H1 (cell line): ENCODE data around the gene MRTFB. TPM values are rescaled to one million over a fixed set of nuclear protein-coding genes. Genes with fewer than 3 reads are reported as not detected.

ENCODE experiments used
- CTCF ChIA-PET: fragments of 300-600 bp; sonication (Branson Sonifier 250); formaldehyde crosslinking; loops from one replicate; lab custom pipeline; 2021; ENCODE audit not compliant: partially characterized antibody; lab: Charles Lee
- POLR2A ChIA-PET: fragments of 300-600 bp; sonication (Branson Sonifier 250); formaldehyde crosslinking; loops from one replicate; lab custom pipeline; 2021; ENCODE audit warnings: inconsistent platforms; ENCODE audit not compliant: partially characterized antibody; lab: Charles Lee
- DNase-seq, 2 experiments: peaks; one replicate each; pipeline versions ENCODE4 v3.0.0 to v3.0.0-alpha.2; 2010 to 2022; ENCODE audit warnings: low spot score in 2 of 2, low read depth in 1 of 2, mixed read lengths in 1 of 2
- FAIRE-seq: peaks from 2 replicates; lab custom pipeline; 2011; peaks lifted over from hg19 to GRCh38; lab: Jason Lieb, UNC
- H2AFZ ChIP-seq: 2 replicates; pipeline ENCODE4 v1.8.1; 2012; ENCODE audit warnings: low read length, inconsistent platforms
- H2AK5ac ChIP-seq: 2 replicates; pipeline ENCODE4 v1.6.1; 2013; ENCODE audit warnings: low read depth, low read length
- H2BK120ac ChIP-seq: replicated peaks from 2 replicates; pipeline ENCODE3; 2013; ENCODE audit warnings: low read depth, low read length, inconsistent platforms
- H2BK12ac ChIP-seq: 2 replicates; pipeline ENCODE4 v1.6.1; 2013; ENCODE audit warnings: low read depth, low read length
- H2BK15ac ChIP-seq: 2 replicates; pipeline ENCODE4 v1.6.1; 2013; ENCODE audit warnings: low read length
- H2BK20ac ChIP-seq: 2 replicates; pipeline ENCODE4 v1.6.1; 2013; ENCODE audit warnings: low read length
- H2BK5ac ChIP-seq: 2 replicates; pipeline ENCODE4 v1.6.1; 2013; ENCODE audit warnings: low read depth, low read length
- H3K14ac ChIP-seq: 2 replicates; pipeline ENCODE4 v1.6.1; 2013; ENCODE audit warnings: inconsistent platforms; ENCODE audit not compliant: insufficient read length
- H3K18ac ChIP-seq: 2 replicates; pipeline ENCODE4 v1.6.1; 2013; ENCODE audit warnings: low read length; ENCODE audit errors: extremely low read depth
- H3K23ac ChIP-seq: 2 replicates; pipeline ENCODE4 v1.6.1; 2013; ENCODE audit warnings: inconsistent platforms; ENCODE audit not compliant: insufficient read length
- H3K23me2 ChIP-seq: 2 replicates; pipeline ENCODE4 v1.6.1; 2013; ENCODE audit warnings: low read depth, low read length
- H3K27ac ChIP-seq: 2 replicates; pipeline ENCODE4 v1.6.1; 2011; ENCODE audit warnings: low read depth, low read length, inconsistent platforms
- H3K27me3 ChIP-seq, 4 experiments: replicated peaks in 1 of 4; 1 replicate in 1 of 4; 2 replicates in 3 of 4; pipeline versions ENCODE4 v1.6.1 to v1.8.1; 2011 to 2013; ENCODE audit warnings: low read length in 3 of 4, mild to moderate bottlenecking in 3 of 4, inconsistent platforms in 2 of 4, mixed read lengths in 2 of 4, moderate library complexity in 1 of 4; ENCODE audit not compliant: control insufficient read depth in 3 of 4, insufficient read depth in 3 of 4; ENCODE audit errors: extremely low read depth in 1 of 4
- H3K36me3 ChIP-seq, 4 experiments: 2 replicates each; pipeline versions ENCODE4 v1.6.1 to v1.8.1; 2011 to 2013; ENCODE audit warnings: mild to moderate bottlenecking in 4 of 4, low read length in 3 of 4, moderate library complexity in 2 of 4, control low read depth in 1 of 4, inconsistent platforms in 1 of 4; ENCODE audit not compliant: insufficient read depth in 4 of 4, control insufficient read depth in 2 of 4
- H3K4ac ChIP-seq: replicated peaks from 2 replicates; pipeline ENCODE3; 2013; ENCODE audit warnings: low read length, low read depth, mixed read lengths, inconsistent platforms; ENCODE audit not compliant: insufficient read length
- H3K4me1 ChIP-seq, 4 experiments: replicated peaks in 1 of 4; 1 replicate in 1 of 4; 2 replicates in 3 of 4; pipeline versions ENCODE4 v1.6.1 to v1.8.1; 2011 to 2013; ENCODE audit warnings: low read length in 3 of 4, inconsistent platforms in 2 of 4, mixed read lengths in 1 of 4; ENCODE audit not compliant: insufficient read depth in 4 of 4, control insufficient read depth in 3 of 4
- H3K4me2 ChIP-seq, 2 experiments: 2 replicates each; pipeline versions ENCODE4 v1.6.1 to v1.8.1; 2011 to 2013; ENCODE audit warnings: low read depth in 2 of 2, low read length in 2 of 2, control low read depth in 1 of 2, inconsistent platforms in 1 of 2, mild to moderate bottlenecking in 1 of 2; ENCODE audit not compliant: insufficient read depth in 1 of 2
- H3K4me3 ChIP-seq, 4 experiments: fragments of 200-600, 300-600 bp in 1 of 4; sonication (generic), shearing (Covaris generic), sonication (Bioruptor Twin) in 1 of 4; 2 replicates each; pipeline versions ENCODE4 v1.5.1 to v1.8.1; 2011 to 2016; ENCODE audit warnings: low read length in 4 of 4, low read depth in 3 of 4, control low read depth in 2 of 4, inconsistent platforms in 2 of 4, mild to moderate bottlenecking in 2 of 4, mixed read lengths in 1 of 4, moderate library complexity in 1 of 4; ENCODE audit not compliant: insufficient read depth in 2 of 4; ENCODE audit errors: extremely low read depth in 1 of 4
- H3K56ac ChIP-seq: replicated peaks from 2 replicates; pipeline ENCODE3; 2013; ENCODE audit warnings: low read depth, mild to moderate bottlenecking, mixed read lengths, low read length, inconsistent platforms; ENCODE audit not compliant: insufficient read length
- H3K79me1 ChIP-seq: 2 replicates; pipeline ENCODE4 v1.6.1; 2013; ENCODE audit warnings: low read depth, low read length, control low read depth
- H3K79me2 ChIP-seq, 2 experiments: 2 replicates each; pipeline versions ENCODE4 v1.6.1 to v1.8.1; 2012 to 2013; ENCODE audit warnings: low read length in 2 of 2, mild to moderate bottlenecking in 2 of 2, inconsistent platforms in 1 of 2; ENCODE audit not compliant: insufficient read depth in 2 of 2, control insufficient read depth in 1 of 2
- H3K9ac ChIP-seq, 4 experiments: replicated peaks in 1 of 4; 1 replicate in 1 of 4; 2 replicates in 3 of 4; pipeline versions ENCODE4 v1.6.1 to v1.8.1; 2011 to 2013; ENCODE audit warnings: low read depth in 3 of 4, low read length in 3 of 4, control low read depth in 2 of 4, mild to moderate bottlenecking in 2 of 4, moderate library complexity in 2 of 4, inconsistent platforms in 1 of 4; ENCODE audit errors: extremely low read depth in 1 of 4
- H3K9me3 ChIP-seq, 2 experiments: 2 replicates each; pipeline versions ENCODE4 v1.6.1 to v1.8.1; 2012 to 2013; ENCODE audit warnings: mild to moderate bottlenecking in 2 of 2, moderate library complexity in 2 of 2, control low read depth in 1 of 2, inconsistent platforms in 1 of 2, low read depth in 1 of 2, low read length in 1 of 2, mixed read lengths in 1 of 2; ENCODE audit not compliant: insufficient read depth in 2 of 2
- H4K20me1 ChIP-seq, 2 experiments: replicated peaks in 1 of 2; 2 replicates each; pipeline versions ENCODE3 to v1.8.1; 2011 to 2013; ENCODE audit warnings: inconsistent platforms in 2 of 2, low read length in 2 of 2, mild to moderate bottlenecking in 1 of 2; ENCODE audit not compliant: insufficient read depth in 2 of 2, control insufficient read depth in 1 of 2
- H4K5ac ChIP-seq: 2 replicates; pipeline ENCODE4 v1.6.1; 2013; ENCODE audit warnings: low read length, low read depth, mixed read lengths, inconsistent platforms; ENCODE audit not compliant: insufficient read length
- H4K8ac ChIP-seq: 2 replicates; pipeline ENCODE4 v1.8.0; 2013; ENCODE audit warnings: mild to moderate bottlenecking, moderate library complexity, low read length, inconsistent platforms; ENCODE audit not compliant: insufficient read depth; ENCODE audit errors: extremely low read depth
- H4K91ac ChIP-seq: replicated peaks from 2 replicates; pipeline ENCODE3; 2013; ENCODE audit warnings: low read length, mixed read lengths, inconsistent platforms; ENCODE audit not compliant: insufficient read length
- CBX5 ChIP-seq: fragments of 300-800, 300-1000 bp; sonication (generic); IDR thresholded peaks from 2 replicates; pipeline ENCODE4 v1.7.1; 2016; ENCODE audit warnings: antibody characterized with exemption, low read length, low read depth
- KDM1A ChIP-seq: fragments of 200-600, 300-600 bp; sonication (generic); IDR thresholded peaks from 2 replicates; pipeline ENCODE4 v1.7.1; 2016; ENCODE audit warnings: mild to moderate bottlenecking, low read length, borderline replicate concordance
- PHF8 ChIP-seq: fragments of 200-600 bp; sonication (generic); conservative IDR thresholded peaks from 2 replicates; pipeline ENCODE4 v1.7.1; 2012; ENCODE audit warnings: low read depth, mild to moderate bottlenecking, inconsistent platforms, low read length, moderate library complexity
- WGBS, 2 experiments: shearing (Covaris generic) in 1 of 2; methylation state at CpG; one replicate each; pipeline versions ENCODE4 v1.1.6 to v1.1.7; 2013 to 2015; ENCODE audit warnings: low lambda C conversion rate in 2 of 2, mixed read lengths in 2 of 2, inconsistent platforms in 1 of 2, low coverage in 1 of 2, missing lambda C conversion rate in 1 of 2; ENCODE audit not compliant: insufficient replicate concordance in 2 of 2, insufficient coverage in 1 of 2, insufficient read length in 1 of 2; ENCODE audit errors: extremely low coverage in 1 of 2, missing lambda C conversion rate in 1 of 2; 5-methylcytosine and 5-hydroxymethylcytosine counted together
- polyA plus RNA-seq, 7 experiments: library from polyadenylated mRNA; depleted of rRNA in 3 of 7; stranded (reverse) in 5 of 7; unstranded in 2 of 7; fragments of >200 nt in 5 of 7; fragments of 200-250 nt in 2 of 7; gene quantifications; 1 replicate in 5 of 7; 2 replicates in 1 of 7; 4 replicates in 1 of 7; pipeline versions ENCODE4 v1.2.1 to v1.2.3, GENCODE V29; 2011 to 2013; ENCODE audit warnings: missing spikeins in 2 of 7, mixed read lengths in 2 of 7
- total RNA-seq: library from RNA; stranded (reverse); fragmentation: NEBNext Ultra II Directional; extraction: Animal tissue kit (Norgen Biotek cat#: 25700); gene quantifications from 2 replicates; pipeline ENCODE4 v1.2.1, GENCODE V29; 2021

MRTFB gene
- total and polyA plus RNA-seq, 2 of the 8 experiments (the other 6 are each of a cell fraction or from before 2014, with no cell fraction given), result 13.5 to 34.9 TPM

GRCh38 chr16:14042706-14043105 is 28.4 kb upstream of the MRTFB start:
- no peak overlapping the region for H4K91ac ChIP-seq
- WGBS, 2 experiments, result 94% methylated on average over 10 of the region's 10 CpGs; no CpG with 5 or more reads in 1 of the 2 experiments
- H3K4me1 ChIP-seq, result no peaks in the 10 kb centered on the region
- no peaks in the 10 kb centered on the region for H3K23me2 ChIP-seq
- POLR2A ChIA-PET, result interaction anchor here (0.6 kb wide), 1 partner anchor 156 kb away, joined by 3 read pairs; no protein-coding TSS in a partner anchor
- no peak overlapping the region for H4K5ac ChIP-seq
- no peak overlapping the region for H4K8ac ChIP-seq
- H2AK5ac ChIP-seq, result no peak overlapping the region
- no peaks in the 10 kb centered on the region for H3K27me3 ChIP-seq
- no peak overlapping the region for H3K14ac ChIP-seq
- H3K18ac ChIP-seq, result no peak overlapping the region
- H3K9me3 ChIP-seq, result no peaks in the 10 kb centered on the region
- no peaks in the 10 kb centered on the region for H3K79me1 ChIP-seq
- no peak overlapping the region for H2BK12ac ChIP-seq
- no peaks in the 10 kb centered on the region for H3K36me3 ChIP-seq
- no peak overlapping the region for H2BK20ac ChIP-seq
- no peaks in the 10 kb centered on the region for H4K20me1 ChIP-seq
- no peak for FAIRE-seq
- H2AFZ ChIP-seq, result peak overlapping the region; percentile 50; the same call in 1 of the 2 replicates
- no peak overlapping the region for H3K23ac ChIP-seq
- no peak overlapping the region for H2BK15ac ChIP-seq
- H2BK5ac ChIP-seq, result no peak overlapping the region
- no peak overlapping the region for H3K4ac ChIP-seq
- H3K4me2 ChIP-seq, result no peak overlapping the region
- no peak overlapping the region for H3K9ac ChIP-seq
- CTCF ChIA-PET, result interaction anchor here (1.3 to 1.7 kb wide), 4 partner anchors 9 to 16 kb away, joined by 3 to 5 read pairs (median 4); no protein-coding TSS in a partner anchor
- no peak for TF ChIP-seq KDM1A
- no peak for TF ChIP-seq CBX5
- TF ChIP-seq PHF8, result no peak
- TF ChIP-seq, all 59 proteins: peak for 0
- H3K56ac ChIP-seq, result no peak overlapping the region
- H3K27ac ChIP-seq, result no peak overlapping the region
- no peaks in the 10 kb centered on the region for H3K79me2 ChIP-seq
- H3K4me3 ChIP-seq, result no peak overlapping the region
- no peak overlapping the region for H2BK120ac ChIP-seq
- no peak for DNase-seq
